HCT116 (cell line): Measurements from ENCODE around the gene C10orf90. TPM values are rescaled to one million over a fixed set of nuclear protein-coding genes. Genes with fewer than 3 reads are reported as not detected.

Experiments
- ATAC-seq: fragments of 200-7000 bp; cut with Tn5 transposase; 2 replicates; pipeline ENCODE4 v1.9.1; 2020; ENCODE audit warnings: mild to moderate bottlenecking, moderate library complexity
- BruUV-seq: library from RNA; stranded (reverse); fragments of 400-500 nt; replicated peaks from 2 replicates; lab custom pipeline; 2021; lab: Mats Ljungman, UMichigan
- CTCF ChIA-PET: fragments of 300-600 bp; sonication (Branson Sonifier 250); formaldehyde crosslinking; loops from one replicate; lab custom pipeline; 2021; ENCODE audit warnings: antibody characterized with exemption; lab: Charles Lee
- POLR2A ChIA-PET: fragments of 300-600, 350-600 bp; sonication (Branson Sonifier 250); formaldehyde crosslinking; loops from one replicate; lab custom pipeline; 2021; ENCODE audit warnings: antibody characterized with exemption; lab: Charles Lee
- RAD21 ChIA-PET, 2 experiments: fragments of 300-600 bp; sonication (Branson Sonifier 250); formaldehyde crosslinking; loops; one replicate each; lab custom pipeline; 2023; ENCODE audit warnings: low total read pairs in 2 of 2; ENCODE audit not compliant: uncharacterized antibody in 2 of 2, unreplicated experiment in 2 of 2, low non-redundant PET in 1 of 2; lab: Charles Lee
- DNase-seq: peaks from one replicate; pipeline ENCODE4 v3.0.0-alpha.2; 2010; ENCODE audit warnings: low read depth, low spot score
- H2AFZ ChIP-seq: fragments of 200-600 bp; shearing (Covaris generic), sonication (generic); 2 replicates; pipeline ENCODE4 v1.6.1; 2017; ENCODE audit warnings: low read depth, mixed run types, mixed read lengths, antibody characterized with exemption, low read length; ENCODE audit not compliant: poor library complexity, severe bottlenecking
- H3K27ac ChIP-seq: 2 replicates; pipeline ENCODE4 v1.5.1; 2012; ENCODE audit warnings: low read depth, low read length
- H3K27me3 ChIP-seq: fragments of 200-600 bp; sonication (generic); 2 replicates; pipeline ENCODE4 v1.6.1; 2016; ENCODE audit warnings: mixed run types, low read length, mixed read lengths; ENCODE audit not compliant: insufficient read depth
- H3K36me3 ChIP-seq, 2 experiments: fragments of 200-500 bp in 1 of 2; fragments of 200-600 bp in 1 of 2; sonication (Bioruptor generic) in 1 of 2; sonication (generic) in 1 of 2; 2 replicates each; pipeline versions ENCODE4 v1.5.1 to v1.6.1; 2014 to 2016; ENCODE audit warnings: low read length in 2 of 2, inconsistent platforms in 1 of 2, mixed read lengths in 1 of 2, mixed run types in 1 of 2; ENCODE audit not compliant: insufficient read depth in 2 of 2, control insufficient read depth in 1 of 2
- H3K4me1 ChIP-seq, 2 experiments: fragments of 200-600 bp in 1 of 2; sonication (generic) in 1 of 2; 2 replicates each; pipeline versions ENCODE4 v1.5.1 to v1.6.1; 2012 to 2017; ENCODE audit warnings: low read length in 2 of 2, inconsistent platforms in 1 of 2, mild to moderate bottlenecking in 1 of 2, mixed read lengths in 1 of 2, mixed run types in 1 of 2, moderate library complexity in 1 of 2; ENCODE audit not compliant: insufficient read depth in 2 of 2, control insufficient read depth in 1 of 2
- H3K4me2 ChIP-seq: fragments of 200-600 bp; sonication (generic); 2 replicates; pipeline ENCODE4 v1.6.1; 2017; ENCODE audit warnings: mixed run types, low read length, mixed read lengths
- H3K4me3 ChIP-seq, 2 experiments: fragments of 200-600 bp in 1 of 2; sonication (generic) in 1 of 2; replicated peaks in 1 of 2; 2 replicates each; pipeline ENCODE4 v1.5.1; 2011 to 2016; ENCODE audit warnings: low read length in 2 of 2, control low read depth in 1 of 2, low read depth in 1 of 2, mild to moderate bottlenecking in 1 of 2, mixed read lengths in 1 of 2, mixed run types in 1 of 2
- H3K79me2 ChIP-seq: fragments of 200-600 bp; sonication (generic); 2 replicates; pipeline ENCODE4 v1.6.1; 2017; ENCODE audit warnings: mild to moderate bottlenecking, mixed run types, low read length, moderate library complexity, mixed read lengths; ENCODE audit not compliant: insufficient read depth
- H3K9ac ChIP-seq: fragments of 200-600 bp; sonication (generic); 2 replicates; pipeline ENCODE4 v1.6.1; 2016; ENCODE audit warnings: low read length, mixed read lengths
- H3K9me2 ChIP-seq: fragments of 200-600 bp; sonication (generic), shearing (Covaris generic); 2 replicates; pipeline ENCODE4 v1.6.1; 2017; ENCODE audit warnings: mixed run types, mild to moderate bottlenecking, moderate library complexity; ENCODE audit not compliant: insufficient read depth
- H3K9me3 ChIP-seq, 2 experiments: fragments of 200-500 bp in 1 of 2; fragments of 200-600 bp in 1 of 2; sonication (Bioruptor generic) in 1 of 2; sonication (generic) in 1 of 2; 2 replicates each; pipeline ENCODE4 v1.6.1; 2014 to 2017; ENCODE audit warnings: low read length in 2 of 2, mixed read lengths in 2 of 2, inconsistent platforms in 1 of 2, low read depth in 1 of 2, mild to moderate bottlenecking in 1 of 2, mixed run types in 1 of 2, moderate library complexity in 1 of 2; ENCODE audit not compliant: control insufficient read depth in 1 of 2, insufficient read depth in 1 of 2
- H4K20me1 ChIP-seq: fragments of 200-600 bp; sonication (generic), shearing (Covaris generic); 2 replicates; pipeline ENCODE4 v1.6.1; 2017; ENCODE audit warnings: mixed run types, mild to moderate bottlenecking, moderate library complexity; ENCODE audit not compliant: insufficient read depth
- CEBPB ChIP-seq: IDR thresholded peaks from 2 replicates; pipeline ENCODE4 v1.6.1; 2012; ENCODE audit warnings: low read depth
- EZH2phosphoT487 ChIP-seq: fragments of 200-600 bp; IDR thresholded peaks from 2 replicates; pipeline ENCODE4 v1.6.1; 2018; ENCODE audit warnings: antibody characterized with exemption, borderline replicate concordance
- FOSL1 ChIP-seq: IDR thresholded peaks from 2 replicates; pipeline ENCODE4 v1.6.1; 2012; ENCODE audit warnings: low read depth
- JUND ChIP-seq: IDR thresholded peaks from 2 replicates; pipeline ENCODE4 v1.6.1; 2012
- RAD21 ChIP-seq: IDR thresholded peaks from 2 replicates; pipeline ENCODE4 v1.6.1; 2012; ENCODE audit warnings: low read depth, mild to moderate bottlenecking
- intact Hi-C: fragments of 100-400 bp; cut with micrococcal nuclease; formaldehyde crosslinking; loops from 2 replicates; pipeline ENCODE4 v1.10.0; 2022
- total RNA-seq: library from RNA; stranded (reverse); gene quantifications from one replicate; pipeline ENCODE4 v1.2.1, GENCODE V29; 2021; ENCODE audit not compliant: unreplicated experiment
- TF ChIP-seq, protein P1 (sequence below): IDR thresholded peaks from 2 replicates; pipeline ENCODE4 v1.6.1; 2012; ENCODE audit warnings: low read depth
- TF ChIP-seq, protein P2 (sequence below), 3 experiments: fragments of 200-600 bp in 1 of 3; sonication (generic) in 1 of 3; IDR thresholded peaks in 2 of 3; conservative IDR thresholded peaks in 1 of 3; 2 replicates each; pipeline ENCODE4 v1.5.1; 2012 to 2017; ENCODE audit warnings: low read depth in 2 of 3, low read length in 2 of 3, antibody characterized with exemption in 1 of 3, borderline replicate concordance in 1 of 3, control low read depth in 1 of 3, mild to moderate bottlenecking in 1 of 3, mixed read lengths in 1 of 3, mixed run types in 1 of 3, moderate library complexity in 1 of 3; ENCODE audit not compliant: insufficient read depth in 1 of 3
- TF ChIP-seq, protein P3 (sequence below): IDR thresholded peaks from 2 replicates; pipeline ENCODE4 v1.6.1; 2012

The C10orf90 gene
- total RNA-seq, 1 experiment from 2014 or later = not detected

DNA sequence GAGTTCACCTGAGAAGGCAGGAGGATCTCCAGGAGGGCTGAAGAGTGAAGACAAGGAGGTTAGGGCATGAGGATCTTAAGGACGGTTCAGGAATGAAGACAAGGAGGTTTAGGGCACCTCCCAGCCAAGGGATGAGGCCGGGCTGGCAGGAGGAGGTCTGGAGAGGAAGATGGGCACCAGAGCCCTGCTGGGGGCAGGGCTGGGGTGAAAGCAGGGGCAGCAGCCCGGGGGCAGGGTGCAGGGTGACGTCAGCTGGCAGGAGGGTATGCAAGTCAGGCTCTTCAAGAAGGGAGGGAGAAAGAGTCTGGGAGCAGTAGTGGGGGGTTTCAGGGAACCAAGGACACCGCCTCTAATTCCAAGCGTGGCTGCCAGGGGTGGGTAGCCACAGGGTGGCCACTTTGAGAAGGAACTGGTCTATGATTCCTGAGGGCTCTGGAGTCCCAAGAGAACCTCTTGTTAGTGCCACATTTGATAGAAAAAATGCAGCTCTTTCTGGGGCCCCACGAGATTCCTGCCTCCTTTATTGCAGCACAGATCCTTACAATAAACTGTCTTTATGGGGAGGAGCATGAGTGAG lies 101.6 kb downstream of the C10orf90 start:
- RAD21 ChIA-PET = no interaction called here
- intact Hi-C loops = no loop called here
- Histone ChIP-seq H3K4me1 (peaks cover 0 to 7% of the 10 kb centered on the region in 2 experiments; a peak in 2 of 4 replicates), H3K27ac (no peak overlapping the region), H2AFZ (no peak overlapping the region), H3K9me2 (no peaks in the 10 kb centered on the region), H3K27me3 (peaks cover 52% of the 10 kb centered on the region), H3K4me2 (no peak overlapping the region), H3K9me3 (no peaks in the 10 kb centered on the region), H3K4me3 (no peak overlapping the region), H3K36me3 (no peaks in the 10 kb centered on the region), H3K9ac (no peak overlapping the region), H4K20me1 (no peaks in the 10 kb centered on the region), H3K79me2 (no peaks in the 10 kb centered on the region)
- CTCF ChIA-PET = no interaction called here
- TF ChIP-seq RAD21 = no peak
- TF ChIP-seq JUND = no peak
- TF ChIP-seq, protein P1, sequence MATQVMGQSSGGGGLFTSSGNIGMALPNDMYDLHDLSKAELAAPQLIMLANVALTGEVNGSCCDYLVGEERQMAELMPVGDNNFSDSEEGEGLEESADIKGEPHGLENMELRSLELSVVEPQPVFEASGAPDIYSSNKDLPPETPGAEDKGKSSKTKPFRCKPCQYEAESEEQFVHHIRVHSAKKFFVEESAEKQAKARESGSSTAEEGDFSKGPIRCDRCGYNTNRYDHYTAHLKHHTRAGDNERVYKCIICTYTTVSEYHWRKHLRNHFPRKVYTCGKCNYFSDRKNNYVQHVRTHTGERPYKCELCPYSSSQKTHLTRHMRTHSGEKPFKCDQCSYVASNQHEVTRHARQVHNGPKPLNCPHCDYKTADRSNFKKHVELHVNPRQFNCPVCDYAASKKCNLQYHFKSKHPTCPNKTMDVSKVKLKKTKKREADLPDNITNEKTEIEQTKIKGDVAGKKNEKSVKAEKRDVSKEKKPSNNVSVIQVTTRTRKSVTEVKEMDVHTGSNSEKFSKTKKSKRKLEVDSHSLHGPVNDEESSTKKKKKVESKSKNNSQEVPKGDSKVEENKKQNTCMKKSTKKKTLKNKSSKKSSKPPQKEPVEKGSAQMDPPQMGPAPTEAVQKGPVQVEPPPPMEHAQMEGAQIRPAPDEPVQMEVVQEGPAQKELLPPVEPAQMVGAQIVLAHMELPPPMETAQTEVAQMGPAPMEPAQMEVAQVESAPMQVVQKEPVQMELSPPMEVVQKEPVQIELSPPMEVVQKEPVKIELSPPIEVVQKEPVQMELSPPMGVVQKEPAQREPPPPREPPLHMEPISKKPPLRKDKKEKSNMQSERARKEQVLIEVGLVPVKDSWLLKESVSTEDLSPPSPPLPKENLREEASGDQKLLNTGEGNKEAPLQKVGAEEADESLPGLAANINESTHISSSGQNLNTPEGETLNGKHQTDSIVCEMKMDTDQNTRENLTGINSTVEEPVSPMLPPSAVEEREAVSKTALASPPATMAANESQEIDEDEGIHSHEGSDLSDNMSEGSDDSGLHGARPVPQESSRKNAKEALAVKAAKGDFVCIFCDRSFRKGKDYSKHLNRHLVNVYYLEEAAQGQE = no peak
- TF ChIP-seq EZH2phosphoT487 = no peak
- TF ChIP-seq, protein P2, sequence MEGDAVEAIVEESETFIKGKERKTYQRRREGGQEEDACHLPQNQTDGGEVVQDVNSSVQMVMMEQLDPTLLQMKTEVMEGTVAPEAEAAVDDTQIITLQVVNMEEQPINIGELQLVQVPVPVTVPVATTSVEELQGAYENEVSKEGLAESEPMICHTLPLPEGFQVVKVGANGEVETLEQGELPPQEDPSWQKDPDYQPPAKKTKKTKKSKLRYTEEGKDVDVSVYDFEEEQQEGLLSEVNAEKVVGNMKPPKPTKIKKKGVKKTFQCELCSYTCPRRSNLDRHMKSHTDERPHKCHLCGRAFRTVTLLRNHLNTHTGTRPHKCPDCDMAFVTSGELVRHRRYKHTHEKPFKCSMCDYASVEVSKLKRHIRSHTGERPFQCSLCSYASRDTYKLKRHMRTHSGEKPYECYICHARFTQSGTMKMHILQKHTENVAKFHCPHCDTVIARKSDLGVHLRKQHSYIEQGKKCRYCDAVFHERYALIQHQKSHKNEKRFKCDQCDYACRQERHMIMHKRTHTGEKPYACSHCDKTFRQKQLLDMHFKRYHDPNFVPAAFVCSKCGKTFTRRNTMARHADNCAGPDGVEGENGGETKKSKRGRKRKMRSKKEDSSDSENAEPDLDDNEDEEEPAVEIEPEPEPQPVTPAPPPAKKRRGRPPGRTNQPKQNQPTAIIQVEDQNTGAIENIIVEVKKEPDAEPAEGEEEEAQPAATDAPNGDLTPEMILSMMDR (IDR thresholded peaks at IDR 0.05 in 2 of 3, conservative IDR thresholded peaks at IDR 0.05 in 1 of 3; ENCODE audit: borderline replicate concordance in 1 of 3, insufficient read depth in 1 of 3, low read depth in 2 of 3, low read length in 2 of 3) = no peak
- no peak for TF ChIP-seq CEBPB
- TF ChIP-seq, protein P3, sequence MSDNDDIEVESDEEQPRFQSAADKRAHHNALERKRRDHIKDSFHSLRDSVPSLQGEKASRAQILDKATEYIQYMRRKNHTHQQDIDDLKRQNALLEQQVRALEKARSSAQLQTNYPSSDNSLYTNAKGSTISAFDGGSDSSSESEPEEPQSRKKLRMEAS = no peak
- no peak for TF ChIP-seq FOSL1
- POLR2A ChIA-PET = no interaction called here
- ATAC-seq (no peak), DNase-seq (no peak)
- no TSS peak for BruUV-seq
